Esophagus muscularis mucosa (tissue), 4 donors: Measurements from ENCODE around the gene PIK3R3. TPM values are rescaled to one million over a fixed set of nuclear protein-coding genes. Genes with fewer than 3 reads are reported as not detected.

Source experiments
- DNase-seq: peaks from one replicate; pipeline ENCODE4 v3.0.0-alpha.2; 2017; ENCODE audit errors: extremely low spot score
- H3K27ac ChIP-seq, 4 donors: fragments of 200-600 bp; sonication (generic); replicated peaks in 1 of 4; 1 replicate in 3 of 4; 2 replicates in 1 of 4; pipeline ENCODE4 v1.5.1; 2016 to 2019; ENCODE audit warnings: mild to moderate bottlenecking in 1 of 4
- H3K27me3 ChIP-seq, 4 donors: fragments of 200-600 bp; sonication (generic); one replicate each; pipeline versions ENCODE4 v1.5.1 to v1.6.0; 2016 to 2019
- H3K36me3 ChIP-seq, 4 donors: fragments of 200-600 bp; sonication (generic); one replicate each; pipeline ENCODE4 v1.5.1; 2016 to 2019
- H3K4me1 ChIP-seq, 4 donors: fragments of 200-600 bp; sonication (generic); one replicate each; pipeline ENCODE4 v1.5.1; 2016 to 2019
- H3K4me3 ChIP-seq, 4 donors: fragments of 200-600 bp; sonication (generic); 1 replicate in 2 of 4; 2 replicates in 2 of 4; pipeline ENCODE4 v1.5.1; 2016 to 2019; ENCODE audit warnings: mild to moderate bottlenecking in 4 of 4, moderate library complexity in 1 of 4
- H3K9me3 ChIP-seq, 4 donors: fragments of 200-600 bp; sonication (generic); 1 replicate in 3 of 4; 2 replicates in 1 of 4; pipeline ENCODE4 v1.5.1; 2016 to 2019
- CTCF ChIP-seq, 3 experiments: fragments of 200-600 bp in 2 of 3; fragments of 450-650 bp in 1 of 3; sonication (generic) in 2 of 3; IDR thresholded peaks; one replicate each; pipeline ENCODE4 v1.5.1; 2017 to 2019; ENCODE audit warnings: antibody characterized with exemption in 3 of 3, mild to moderate bottlenecking in 2 of 3, moderate library complexity in 1 of 3
- EP300 ChIP-seq: sonication (generic); formaldehyde crosslinking; IDR thresholded peaks from one replicate; pipeline ENCODE4 v1.6.1; 2017; ENCODE audit warnings: antibody characterized with exemption
- POLR2A ChIP-seq: fragments of 450-650 bp; IDR thresholded peaks from one replicate; pipeline ENCODE4 v1.6.1; 2017; ENCODE audit warnings: antibody characterized with exemption, moderate library complexity, mild to moderate bottlenecking, low read depth
- POLR2AphosphoS5 ChIP-seq, 2 donors: sonication (generic); formaldehyde crosslinking; IDR thresholded peaks; one replicate each; pipeline ENCODE4 v1.6.1; 2017; ENCODE audit warnings: antibody characterized with exemption in 2 of 2
- WGBS: methylation state at CpG from one replicate; pipeline ENCODE4 v1.1.5; 2018; 5-methylcytosine and 5-hydroxymethylcytosine counted together
- intact Hi-C: fragments of 100-400 bp; cut with DNase I; formaldehyde crosslinking; loops from one replicate; pipeline ENCODE4 v1.15.1; 2023
- total RNA-seq, 4 donors: library from RNA; depleted of rRNA; stranded (reverse); fragments of >200 nt; gene quantifications; one replicate each; pipeline versions ENCODE4 v1.1.0 to v1.2.1, GENCODE V29; 2016

The PIK3R3 gene
- total RNA-seq, 4 donors from 2014 or later = 13.7 to 34.3 (median 21.4) TPM

GRCh38 chr1:46064708-46065107, 67.7 kb downstream of the PIK3R3 start:
- WGBS = 94% methylated on average over 1 of the region's 1 CpG
- intact Hi-C loops = no loop called here

DNA sequence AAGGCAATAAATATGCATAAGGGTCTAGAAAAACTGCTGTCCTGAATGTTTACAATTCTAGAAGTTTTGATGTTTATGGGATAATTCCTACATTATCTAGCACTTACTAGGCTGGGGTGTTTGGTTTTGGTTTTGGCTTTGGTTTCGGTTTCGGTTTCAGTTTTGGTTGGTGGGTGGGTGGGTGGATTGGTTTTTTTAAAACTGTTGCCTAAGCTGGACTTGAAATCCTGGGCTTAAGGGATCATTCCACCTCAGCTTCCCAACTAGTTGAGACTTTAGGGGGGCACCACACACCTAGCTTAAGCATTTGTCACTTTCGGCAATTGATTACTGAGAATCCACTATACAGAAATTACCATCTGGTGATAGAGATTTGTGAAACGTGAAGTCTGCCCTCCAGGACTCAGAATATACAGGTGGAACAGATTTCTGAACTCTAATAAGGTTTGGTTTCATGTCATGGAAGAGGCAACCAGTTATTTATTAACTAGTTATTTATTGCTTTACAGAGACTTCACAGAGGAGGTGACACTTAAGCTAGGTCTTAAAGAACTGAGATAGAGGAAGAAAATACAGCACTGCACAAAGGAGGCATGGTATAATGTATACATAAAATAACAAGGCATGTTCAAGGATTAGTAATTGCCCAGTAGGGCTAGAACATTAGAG, 69.6 kb downstream of the PIK3R3 start:
- peaks cover 0 to 73% (median 22%) of the 10 kb centered on the region in 4 donors for H3K36me3 ChIP-seq
- 95% methylated on average over 4 of the region's 4 CpGs for WGBS
- no peaks in the 10 kb centered on the region for H3K27me3 ChIP-seq
- no peak for DNase-seq
- H3K27ac ChIP-seq = no peak overlapping the region
- intact Hi-C loops = no loop called here
- H3K4me1 ChIP-seq = peaks cover 0 to 5% (median 0%) of the 10 kb centered on the region in 4 donors
- H3K9me3 ChIP-seq = no peaks in the 10 kb centered on the region
- no peak overlapping the region for H3K4me3 ChIP-seq
- TF ChIP-seq POLR2A (no peak), POLR2AphosphoS5 (IDR thresholded peaks at IDR 0.05) (no peak), CTCF (IDR thresholded peaks at IDR 0.05) (no peak), EP300 (no peak)

More at GRCh38 chr1:46064708-46065107, 67.7 kb downstream of the PIK3R3 start:
- no peak overlapping the region for H3K4me3 ChIP-seq
- H3K36me3 ChIP-seq = peaks cover 0 to 69% (median 14%) of the 10 kb centered on the region in 4 donors
- H3K27ac ChIP-seq = no peak overlapping the region
- no peaks in the 10 kb centered on the region for H3K9me3 ChIP-seq
- H3K4me1 ChIP-seq = peaks cover 0 to 5% (median 0%) of the 10 kb centered on the region in 4 donors
- TF ChIP-seq EP300 (no peak), CTCF (IDR thresholded peaks at IDR 0.05) (no peak), POLR2A (no peak), POLR2AphosphoS5 (IDR thresholded peaks at IDR 0.05) (no peak)
- DNase-seq = no peak
- H3K27me3 ChIP-seq = no peaks in the 10 kb centered on the region

GRCh38 chr1:46061146-46061545, 71.3 kb downstream of the PIK3R3 start:
- H3K27me3 ChIP-seq = no peaks in the 10 kb centered on the region
- H3K9me3 ChIP-seq = no peaks in the 10 kb centered on the region
- WGBS = 81% methylated on average over 3 of the region's 3 CpGs
- TF ChIP-seq CTCF (IDR thresholded peaks at IDR 0.05) = no peak
- no peak for TF ChIP-seq EP300
- TF ChIP-seq POLR2A = no peak
- TF ChIP-seq POLR2AphosphoS5 (IDR thresholded peaks at IDR 0.05) = no peak
- intact Hi-C loops = no loop called here
- no peak overlapping the region for H3K4me3 ChIP-seq
- peaks cover 0 to 5% (median 0%) of the 10 kb centered on the region in 4 donors for H3K4me1 ChIP-seq
- DNase-seq = no peak
- no peak overlapping the region for H3K27ac ChIP-seq
- H3K36me3 ChIP-seq = peaks cover 0 to 85% (median 23%) of the 10 kb centered on the region in 4 donors

DNA sequence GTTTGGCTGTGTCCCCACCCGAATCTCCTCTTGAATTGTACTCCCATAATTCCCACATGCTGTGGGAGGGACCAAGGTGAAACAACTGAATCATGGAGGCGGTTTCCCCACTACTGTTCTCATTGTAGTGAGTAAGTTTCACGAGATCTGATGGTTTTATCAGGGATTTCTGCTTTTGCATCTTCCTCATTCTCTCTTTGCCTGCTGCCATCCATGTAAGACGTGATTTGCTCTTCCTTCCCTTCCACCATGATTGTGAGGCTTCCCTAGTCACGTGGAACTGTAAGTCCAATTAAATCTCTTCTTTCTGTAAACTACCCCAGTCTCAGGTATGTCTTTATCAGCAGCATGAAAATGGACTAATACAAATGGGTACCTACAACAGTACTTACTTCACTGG, 73.5 kb downstream of the PIK3R3 start:
- DNase-seq = no peak
- H3K27me3 ChIP-seq = no peaks in the 10 kb centered on the region
- H3K36me3 ChIP-seq = peaks cover 0 to 95% (median 25%) of the 10 kb centered on the region in 4 donors
- H3K4me1 ChIP-seq = no peaks in the 10 kb centered on the region
- TF ChIP-seq EP300 (no peak), POLR2A (no peak), CTCF (IDR thresholded peaks at IDR 0.05) (no peak), POLR2AphosphoS5 (IDR thresholded peaks at IDR 0.05) (no peak)
- no peaks in the 10 kb centered on the region for H3K9me3 ChIP-seq
- intact Hi-C loops = no loop called here
- no peak overlapping the region for H3K27ac ChIP-seq
- 97% methylated on average over 5 of the region's 5 CpGs for WGBS
- no peak overlapping the region for H3K4me3 ChIP-seq
